NT2/D1 (cell line): ENCODE measurements around the gene PAK1.

ENCODE experiments used
- YY1 ChIP-seq: IDR thresholded peaks from 2 replicates; pipeline ENCODE4 v1.6.1; 2011; ENCODE audit not compliant: insufficient read length, insufficient read depth
- ZNF274 ChIP-seq: IDR thresholded peaks from 2 replicates; pipeline ENCODE4 v1.6.1; 2011; ENCODE audit warnings: mild to moderate bottlenecking, low read depth, low read length

- no peak for TF ChIP-seq YY1
- TF ChIP-seq ZNF274: no peak
These were observed 31.4 kb downstream of the PAK1 start for GRCh38 chr11:77442394-77443053.
